HG02973 (cell line): ENCODE measurements around the gene SLC30A2.

ENCODE experiments used
- ATAC-seq: cut with Tn5 transposase; IDR thresholded peaks from one replicate; pipeline ENCODE4 v1.9.1; 2021; ENCODE audit warnings: moderate library complexity; ENCODE audit not compliant: unreplicated experiment

SLC30A2 gene

DNA sequence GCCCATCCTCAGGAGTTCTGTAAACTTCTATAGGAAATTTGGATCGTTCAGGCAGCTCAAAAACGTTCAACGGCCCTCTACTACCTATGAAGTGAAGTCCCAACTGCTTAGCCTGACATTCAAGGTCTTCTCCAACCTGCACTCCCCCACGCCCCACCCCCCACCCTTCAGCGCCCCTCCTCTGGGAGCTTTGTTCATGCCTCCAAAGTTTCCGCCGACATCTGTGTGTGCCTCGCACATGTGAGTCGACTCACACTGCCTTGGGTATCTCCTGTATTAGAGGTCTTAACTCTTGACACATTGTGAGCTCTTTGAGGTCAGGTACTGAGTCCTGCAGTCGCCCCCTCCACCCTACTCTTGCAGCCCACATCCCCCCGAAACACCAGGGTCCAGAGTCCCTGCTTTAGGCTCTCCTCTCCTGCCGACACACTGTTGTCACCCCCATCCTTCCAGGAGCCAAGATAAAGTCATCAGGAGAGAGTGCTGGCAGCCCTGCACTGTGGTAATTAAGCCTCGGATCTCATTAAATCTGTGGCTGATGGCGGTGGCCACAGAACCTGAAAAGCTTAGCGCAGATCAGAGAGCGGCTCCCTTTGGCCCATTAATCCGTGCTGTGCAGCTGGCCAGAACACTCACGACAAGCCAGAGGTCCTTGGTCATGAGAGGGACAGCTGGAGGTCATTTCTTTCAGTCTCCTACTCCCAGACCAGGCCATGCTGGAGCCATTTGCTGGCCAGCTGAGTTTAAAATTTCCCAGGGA, 46.7 kb downstream of the SLC30A2 start:
- ATAC-seq, result no peak

GRCh38 chr1:25997828-25998761, 47.8 kb downstream of the SLC30A2 start, which contains the start of gene PAFAH2:
PAFAH2 (minus strand) TSS chr1:25998063; CDS start chr1:25990816, 7,247 bp downstream.
- ATAC-seq, result peak; percentile 90

- no peak for ATAC-seq
These were observed 48.7 kb downstream of the SLC30A2 start for GRCh38 chr1:25996966-25997827.

- ATAC-seq, result no peak
These were observed 51.3 kb downstream of the SLC30A2 start for GRCh38 chr1:25994402-25995150.

DNA sequence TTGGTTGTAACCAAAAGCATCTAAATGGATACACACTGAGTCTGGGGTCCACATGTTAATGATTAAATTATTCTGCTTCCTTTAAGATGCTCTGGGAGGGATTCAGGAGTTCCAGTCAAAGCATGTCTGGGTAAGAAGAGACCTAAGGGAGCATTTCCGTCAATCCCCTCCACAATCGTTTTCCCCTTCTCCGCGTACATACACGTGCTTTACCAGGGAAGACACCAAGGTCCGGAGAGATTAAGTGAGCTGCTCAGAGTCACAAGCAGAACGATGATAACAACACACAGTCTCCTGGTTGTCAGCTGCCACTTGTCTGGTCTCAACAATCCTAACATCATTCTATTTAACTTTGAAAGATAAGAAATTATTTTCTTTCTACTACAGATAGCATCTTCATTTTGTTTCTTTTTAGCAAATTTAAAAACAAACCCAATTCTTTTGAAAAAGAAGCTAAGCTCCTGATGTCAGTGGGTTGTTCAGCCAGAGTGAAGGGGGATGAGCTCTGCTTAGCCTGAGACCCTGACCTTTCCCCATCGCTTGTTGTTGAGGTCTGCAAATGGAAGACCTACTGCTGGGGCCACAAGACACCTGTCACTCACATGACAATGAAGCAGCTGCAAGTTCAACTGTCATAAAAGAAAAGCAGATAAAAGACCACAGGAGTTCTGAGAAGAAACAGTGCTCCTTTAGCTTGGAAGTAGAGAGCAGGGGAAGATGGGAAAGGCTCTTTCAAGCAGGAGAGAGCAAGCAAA, 52.5 kb downstream of the SLC30A2 start:
- ATAC-seq, result no peak

- ATAC-seq, result no peak
These were observed 53.2 kb downstream of the SLC30A2 start for GRCh38 chr1:25992689-25993171.

- ATAC-seq, result no peak
These were observed 53.8 kb downstream of the SLC30A2 start for GRCh38 chr1:25991937-25992688.

DNA sequence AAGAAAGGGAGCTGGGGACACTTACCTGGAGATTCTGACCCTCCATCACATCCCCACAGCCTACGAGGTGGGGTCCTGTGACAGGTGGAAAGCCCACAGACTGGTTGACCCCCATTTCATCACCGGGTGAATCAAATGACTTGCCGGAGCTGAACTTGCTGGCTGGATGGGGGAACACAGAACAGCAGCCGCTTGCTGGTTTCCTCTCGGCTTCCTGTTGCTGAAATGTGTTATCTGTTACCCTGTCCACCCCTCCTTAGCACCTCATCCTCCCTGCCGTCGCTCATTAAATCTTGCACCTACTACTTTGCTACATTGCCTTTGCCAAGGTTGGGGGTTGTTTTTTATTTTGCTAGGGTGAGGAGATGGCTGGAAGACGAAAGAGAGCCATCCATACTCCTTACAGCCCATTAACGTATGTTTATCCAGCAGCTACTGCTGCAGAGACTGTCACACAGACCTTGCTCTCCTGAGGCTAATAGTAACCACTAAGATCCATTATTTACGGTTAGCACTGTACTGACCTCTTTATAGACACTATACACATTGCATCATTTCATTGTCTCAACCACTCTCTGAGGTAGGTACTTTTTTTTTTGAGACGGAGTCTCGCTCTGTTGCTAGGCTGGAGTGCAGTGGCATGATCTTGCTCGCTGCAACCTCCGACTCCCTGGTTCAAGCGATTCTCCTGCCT, 55.1 kb downstream of the SLC30A2 start:
- ATAC-seq, result no peak

- ATAC-seq, result no peak
These were observed 55.7 kb downstream of the SLC30A2 start for GRCh38 chr1:25990251-25990650.

- no peak for ATAC-seq
These were observed 56.3 kb downstream of the SLC30A2 start for GRCh38 chr1:25989440-25990234.

DNA sequence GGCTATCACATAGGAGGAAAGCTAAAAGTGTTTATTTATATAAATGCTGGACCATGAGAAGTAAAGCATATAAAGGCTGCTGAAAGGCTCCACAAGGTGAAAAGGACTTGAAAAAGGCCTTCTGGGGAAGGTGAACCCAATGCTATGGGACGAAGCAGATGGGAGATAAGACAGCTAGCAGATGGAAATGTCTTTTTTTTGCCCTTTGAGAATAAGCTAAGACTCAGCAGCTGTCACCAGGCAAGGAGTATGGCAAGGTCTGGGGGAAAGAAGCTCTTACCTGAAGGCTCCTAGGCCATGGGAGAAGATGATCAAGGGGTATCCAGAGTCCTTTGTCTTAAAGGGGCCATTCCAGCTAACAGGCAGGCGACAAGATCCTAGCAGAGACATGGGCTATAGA, 58.0 kb downstream of the SLC30A2 start:
- ATAC-seq, result no peak
